ENCODE results near the gene ZNF730.

DNA sequence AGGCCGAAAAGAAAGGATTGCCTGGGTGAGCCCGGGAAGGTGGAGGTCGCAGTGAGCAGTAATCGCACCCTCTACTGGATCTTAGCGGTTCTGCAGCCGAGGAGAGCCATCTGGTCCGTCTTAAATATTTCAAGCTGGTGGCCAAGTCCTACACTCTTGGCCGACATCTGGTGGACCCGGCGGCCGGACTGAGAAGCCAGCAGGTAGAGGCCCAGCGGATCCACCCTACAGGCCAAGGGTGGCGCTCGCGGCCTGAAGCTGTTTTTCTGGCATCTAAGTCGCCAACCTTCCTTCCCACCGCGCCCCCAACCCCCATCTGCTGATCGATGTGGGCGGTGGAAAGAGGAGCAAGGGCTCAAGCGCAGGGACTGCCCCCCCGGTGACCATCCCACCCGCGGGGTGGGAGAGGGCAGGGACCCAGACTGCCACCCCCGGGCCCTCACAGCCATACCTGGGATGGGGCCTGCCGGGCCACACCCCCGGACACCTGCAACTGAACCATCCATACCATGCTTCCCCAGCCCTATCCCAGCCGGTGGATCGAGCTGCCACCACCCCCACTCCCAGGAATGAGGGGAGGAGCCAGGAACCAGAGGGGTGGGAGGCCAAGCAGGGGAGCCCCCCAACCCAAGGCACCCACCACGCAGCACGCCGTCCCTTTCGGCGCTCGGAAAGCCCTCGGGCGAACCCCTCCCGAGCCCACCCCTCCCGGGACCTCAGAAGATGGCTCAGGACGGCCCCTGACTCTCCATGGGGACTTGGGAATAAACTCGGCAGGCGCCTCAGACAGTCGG is 46.3 kb upstream of the ZNF730 start:
- TF ChIP-seq, protein P1, sequence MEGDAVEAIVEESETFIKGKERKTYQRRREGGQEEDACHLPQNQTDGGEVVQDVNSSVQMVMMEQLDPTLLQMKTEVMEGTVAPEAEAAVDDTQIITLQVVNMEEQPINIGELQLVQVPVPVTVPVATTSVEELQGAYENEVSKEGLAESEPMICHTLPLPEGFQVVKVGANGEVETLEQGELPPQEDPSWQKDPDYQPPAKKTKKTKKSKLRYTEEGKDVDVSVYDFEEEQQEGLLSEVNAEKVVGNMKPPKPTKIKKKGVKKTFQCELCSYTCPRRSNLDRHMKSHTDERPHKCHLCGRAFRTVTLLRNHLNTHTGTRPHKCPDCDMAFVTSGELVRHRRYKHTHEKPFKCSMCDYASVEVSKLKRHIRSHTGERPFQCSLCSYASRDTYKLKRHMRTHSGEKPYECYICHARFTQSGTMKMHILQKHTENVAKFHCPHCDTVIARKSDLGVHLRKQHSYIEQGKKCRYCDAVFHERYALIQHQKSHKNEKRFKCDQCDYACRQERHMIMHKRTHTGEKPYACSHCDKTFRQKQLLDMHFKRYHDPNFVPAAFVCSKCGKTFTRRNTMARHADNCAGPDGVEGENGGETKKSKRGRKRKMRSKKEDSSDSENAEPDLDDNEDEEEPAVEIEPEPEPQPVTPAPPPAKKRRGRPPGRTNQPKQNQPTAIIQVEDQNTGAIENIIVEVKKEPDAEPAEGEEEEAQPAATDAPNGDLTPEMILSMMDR (IDR thresholded peaks at IDR 0.05; ENCODE audit: low read depth, low read length, poor library complexity, severe bottlenecking): peak; percentile 23
- TF ChIP-seq EZH2phosphoT487 (IDR thresholded peaks at IDR 0.05; ENCODE audit: borderline replicate concordance, low read length): no peak

Measured in DOHH2 (cell line).